ENCODE results near the gene MAP3K9.

The MAP3K9 gene

GRCh38 chr14:70810621-70811020 is 1.3 kb upstream of the MAP3K9 start:
- H3K4me3 ChIP-seq (ENCODE audit: low read depth, low read length), result peak overlapping the region; percentile 73
- no peak for DNase-seq (ENCODE audit: low read depth)
- TF ChIP-seq CTCF (conservative IDR thresholded peaks at IDR 0.05; ENCODE audit: low read depth, low read length), result no peak

GRCh38 chr14:70808416-70809224 is 693 bp downstream of the MAP3K9 start:
- peak; percentile 25 for DNase-seq (ENCODE audit: low read depth)
- peak overlapping the region; percentile 73 for H3K4me3 ChIP-seq (ENCODE audit: low read depth, low read length)
- TF ChIP-seq CTCF (conservative IDR thresholded peaks at IDR 0.05; ENCODE audit: low read depth, low read length), result no peak

- peak; percentile 31 for DNase-seq (ENCODE audit: low read depth)
- no peak for TF ChIP-seq CTCF (conservative IDR thresholded peaks at IDR 0.05; ENCODE audit: low read depth, low read length)
These were observed 1.4 kb downstream of the MAP3K9 start for GRCh38 chr14:70807898-70808415.

GRCh38 chr14:70804556-70805162 is 4.7 kb downstream of the MAP3K9 start:
- no peak overlapping the region for H3K4me3 ChIP-seq (ENCODE audit: low read depth, low read length)
- no peak for TF ChIP-seq CTCF (conservative IDR thresholded peaks at IDR 0.05; ENCODE audit: low read depth, low read length)
- DNase-seq (ENCODE audit: low read depth), result peak; percentile 40

More at GRCh38 chr14:70807898-70808415, 1.4 kb downstream of the MAP3K9 start:
- H3K4me3 ChIP-seq (ENCODE audit: low read depth, low read length), result peak overlapping the region; percentile 73

- TF ChIP-seq CTCF (conservative IDR thresholded peaks at IDR 0.05; ENCODE audit: low read depth, low read length), result no peak
- DNase-seq (ENCODE audit: low read depth), result no peak
- no peak overlapping the region for H3K4me3 ChIP-seq (ENCODE audit: low read depth, low read length)
These were observed 5.7 kb downstream of the MAP3K9 start for GRCh38 chr14:70803321-70804310.

- no peak for TF ChIP-seq CTCF (conservative IDR thresholded peaks at IDR 0.05; ENCODE audit: low read depth, low read length)
- DNase-seq (ENCODE audit: low read depth), result no peak
These were observed 6.9 kb downstream of the MAP3K9 start for GRCh38 chr14:70802379-70802778.

More at GRCh38 chr14:70802379-70802778, 6.9 kb downstream of the MAP3K9 start:
- no peak overlapping the region for H3K4me3 ChIP-seq (ENCODE audit: low read depth, low read length)

Measured in choroid plexus epithelial cell (primary cell).